Measurements from ENCODE around the gene LRP4. TPM values are rescaled to one million over a fixed set of nuclear protein-coding genes. Genes with fewer than 3 reads are reported as not detected.

LRP4 gene
- total and polyA plus RNA-seq, 7 donors: 2.1 to 17.6 (median 4.9) TPM

DNA sequence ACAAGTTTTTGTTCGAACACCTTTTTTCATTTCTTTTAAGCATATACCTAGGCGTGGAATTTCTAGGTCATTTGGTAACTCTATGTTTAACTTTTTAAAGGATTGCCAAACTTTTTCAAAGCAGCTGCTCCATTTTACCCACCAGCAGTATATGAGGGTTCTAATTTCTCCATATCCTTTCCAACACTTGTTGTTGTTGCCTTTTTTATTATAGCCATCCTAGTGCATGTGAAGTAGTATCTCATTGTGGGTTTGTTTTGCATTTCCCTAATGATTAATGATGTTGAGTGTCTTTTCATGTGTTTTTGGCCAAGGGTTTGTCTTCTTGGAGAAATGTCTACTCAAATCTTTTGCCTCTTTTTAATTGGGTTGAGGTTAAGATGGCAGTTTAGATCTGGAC lies 42.7 kb upstream of the LRP4 start:
- intact Hi-C loops (cut with DNase I): no loop called here
- H3K36me3 ChIP-seq: no peaks in the 10 kb centered on the region
- H3K4me3 ChIP-seq: no peak overlapping the region
- H3K27ac ChIP-seq: no peak overlapping the region
- no peak for TF ChIP-seq EP300 (IDR thresholded peaks at IDR 0.05)
- no peak for TF ChIP-seq POLR2A (IDR thresholded peaks at IDR 0.05)
- TF ChIP-seq, protein P1, sequence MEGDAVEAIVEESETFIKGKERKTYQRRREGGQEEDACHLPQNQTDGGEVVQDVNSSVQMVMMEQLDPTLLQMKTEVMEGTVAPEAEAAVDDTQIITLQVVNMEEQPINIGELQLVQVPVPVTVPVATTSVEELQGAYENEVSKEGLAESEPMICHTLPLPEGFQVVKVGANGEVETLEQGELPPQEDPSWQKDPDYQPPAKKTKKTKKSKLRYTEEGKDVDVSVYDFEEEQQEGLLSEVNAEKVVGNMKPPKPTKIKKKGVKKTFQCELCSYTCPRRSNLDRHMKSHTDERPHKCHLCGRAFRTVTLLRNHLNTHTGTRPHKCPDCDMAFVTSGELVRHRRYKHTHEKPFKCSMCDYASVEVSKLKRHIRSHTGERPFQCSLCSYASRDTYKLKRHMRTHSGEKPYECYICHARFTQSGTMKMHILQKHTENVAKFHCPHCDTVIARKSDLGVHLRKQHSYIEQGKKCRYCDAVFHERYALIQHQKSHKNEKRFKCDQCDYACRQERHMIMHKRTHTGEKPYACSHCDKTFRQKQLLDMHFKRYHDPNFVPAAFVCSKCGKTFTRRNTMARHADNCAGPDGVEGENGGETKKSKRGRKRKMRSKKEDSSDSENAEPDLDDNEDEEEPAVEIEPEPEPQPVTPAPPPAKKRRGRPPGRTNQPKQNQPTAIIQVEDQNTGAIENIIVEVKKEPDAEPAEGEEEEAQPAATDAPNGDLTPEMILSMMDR (IDR thresholded peaks at IDR 0.05): no peak
- no peak for TF ChIP-seq POLR2AphosphoS5 (IDR thresholded peaks at IDR 0.05)
- no peaks in the 10 kb centered on the region for H3K4me1 ChIP-seq
- 96 to 99% methylated on average over 2 of the region's 2 CpGs for WGBS, 2 donors
- DNase-seq: no peak
- no peaks in the 10 kb centered on the region for H3K27me3 ChIP-seq
- H3K9me3 ChIP-seq: no peaks in the 10 kb centered on the region

DNA sequence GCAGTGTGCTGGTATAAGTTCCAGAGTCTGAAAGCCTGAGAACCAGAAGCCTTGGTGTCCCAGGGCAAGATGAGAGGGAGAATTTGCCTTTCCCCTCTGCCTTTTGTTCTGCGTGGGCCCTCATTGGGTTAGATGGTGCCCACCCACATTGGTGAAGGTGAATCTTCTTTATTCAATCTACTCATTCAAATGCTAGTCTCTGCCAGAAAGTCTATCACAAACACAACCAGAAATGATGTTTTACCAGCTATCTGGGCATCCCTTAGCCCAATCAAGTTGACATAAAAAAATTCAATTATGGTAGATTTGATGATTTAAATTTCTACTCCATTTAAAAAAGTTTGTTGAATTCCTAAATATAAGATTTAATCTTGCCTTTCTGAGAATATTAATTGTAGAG lies 40.4 kb upstream of the LRP4 start:
- intact Hi-C loops (cut with DNase I): no loop called here
- 97 to 100% methylated on average over 1 of the region's 1 CpG for WGBS, 2 donors

DNA sequence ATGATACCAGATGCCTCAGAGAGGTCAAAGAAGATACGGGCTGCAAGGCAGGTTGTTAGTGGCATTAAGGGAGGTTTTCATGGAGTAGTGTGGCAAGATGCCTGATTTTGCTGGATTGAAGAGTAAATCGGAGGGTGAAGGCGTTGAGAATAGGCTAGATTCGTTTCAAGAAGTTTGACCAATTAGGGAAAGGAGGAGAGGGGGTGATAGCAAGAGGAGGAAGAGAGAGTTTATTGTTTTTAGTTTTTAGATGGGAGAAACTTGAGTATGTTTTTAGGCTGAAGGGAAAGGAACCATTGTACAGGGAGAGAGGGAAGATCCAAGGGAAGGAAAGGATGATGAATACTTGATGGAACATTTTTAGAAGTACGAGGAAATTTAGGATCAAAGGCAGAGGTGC lies 34.7 kb upstream of the LRP4 start:
- DNase-seq: no peak
- Histone ChIP-seq H3K9me3 (no peaks in the 10 kb centered on the region), H3K4me1 (peaks cover 0 to 3% (median under 1%) of the 10 kb centered on the region in 4 donors), H3K4me3 (no peak overlapping the region), H3K27ac (no peak overlapping the region), H3K27me3 (no peaks in the 10 kb centered on the region), H3K36me3 (peaks cover 0 to 4% (median 0%) of the 10 kb centered on the region in 4 donors)
- TF ChIP-seq POLR2A (IDR thresholded peaks at IDR 0.05) (no peak), EP300 (IDR thresholded peaks at IDR 0.05) (no peak), POLR2AphosphoS5 (IDR thresholded peaks at IDR 0.05) (no peak)
- TF ChIP-seq, protein P1 (IDR thresholded peaks at IDR 0.05): no peak
- intact Hi-C loops (cut with DNase I): no loop called here
- WGBS, 2 donors: 95 to 96% methylated on average over 5 of the region's 5 CpGs

More for the DNA sequence above, 40.4 kb upstream of the LRP4 start:
- no peaks in the 10 kb centered on the region for H3K9me3 ChIP-seq
- H3K27me3 ChIP-seq: no peaks in the 10 kb centered on the region
- peaks cover 0 to 4% (median 0%) of the 10 kb centered on the region in 4 donors for H3K36me3 ChIP-seq
- no peak for DNase-seq
- no peak overlapping the region for H3K4me3 ChIP-seq
- H3K4me1 ChIP-seq: no peaks in the 10 kb centered on the region
- no peak overlapping the region for H3K27ac ChIP-seq
- TF ChIP-seq POLR2A (IDR thresholded peaks at IDR 0.05) (no peak), POLR2AphosphoS5 (IDR thresholded peaks at IDR 0.05) (no peak)
- TF ChIP-seq, protein P1 (IDR thresholded peaks at IDR 0.05): no peak

DNA sequence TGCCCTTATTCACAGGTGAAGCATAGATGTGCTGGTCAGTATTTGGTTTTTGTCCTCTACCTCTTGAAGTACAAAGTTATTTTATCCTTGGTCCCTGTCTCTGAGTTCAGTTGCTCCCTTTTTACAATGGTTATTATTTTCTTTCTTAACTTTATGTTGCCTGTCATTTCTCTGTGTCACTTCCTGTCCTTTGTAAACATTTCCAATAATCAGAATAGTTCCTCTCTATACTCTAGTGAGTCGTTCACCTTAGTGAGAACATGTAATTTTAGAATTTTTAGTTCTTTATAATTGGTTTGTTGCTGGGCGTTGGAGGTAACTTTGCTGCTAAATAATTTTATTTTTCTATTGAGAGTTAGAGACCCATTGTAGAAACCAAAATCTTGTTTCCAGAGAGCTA lies 34.2 kb upstream of the LRP4 start:
- intact Hi-C loops (cut with DNase I): no loop called here

More for the DNA sequence above, 34.2 kb upstream of the LRP4 start:
- Histone ChIP-seq H3K27ac (no peak overlapping the region), H3K27me3 (no peaks in the 10 kb centered on the region), H3K36me3 (peaks cover 0 to 4% (median 0%) of the 10 kb centered on the region in 4 donors), H3K4me3 (no peak overlapping the region), H3K4me1 (peaks cover 0 to 7% (median 3%) of the 10 kb centered on the region in 4 donors), H3K9me3 (no peaks in the 10 kb centered on the region)
- 51 to 52% methylated on average over 2 of the region's 2 CpGs for WGBS, 2 donors
- no peak for DNase-seq
- TF ChIP-seq POLR2AphosphoS5 (IDR thresholded peaks at IDR 0.05) (no peak), EP300 (IDR thresholded peaks at IDR 0.05) (no peak), POLR2A (IDR thresholded peaks at IDR 0.05) (no peak)
- TF ChIP-seq, protein P1 (IDR thresholded peaks at IDR 0.05): no peak

All from sigmoid colon (tissue), 7 donors.